Measurements from ENCODE around the gene MAGI2.
A peak's percentile ranks its signal among the peaks of the same experiment; 100 is the strongest.

The MAGI2 gene

DNA sequence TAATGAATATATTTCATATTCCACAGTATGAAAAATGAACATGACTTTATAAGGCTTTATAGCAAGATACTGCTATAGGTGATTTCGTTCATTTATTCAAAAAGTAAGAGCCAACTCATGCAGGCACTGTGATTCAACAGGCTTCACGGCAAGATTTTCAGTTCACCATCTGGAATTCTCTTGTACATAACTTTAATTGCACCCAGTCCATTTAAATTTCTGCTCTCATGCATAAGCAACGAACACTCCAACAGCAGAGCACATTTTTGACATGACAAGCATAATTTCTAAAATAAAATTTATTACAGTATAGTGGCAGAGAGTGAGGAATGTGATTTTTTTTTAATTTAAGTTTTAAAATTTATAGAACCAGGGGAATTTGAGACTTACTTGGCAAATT is 1218.8 kb downstream of the MAGI2 start:
- no peaks in the 10 kb centered on the region for H3K27me3 ChIP-seq (ENCODE audit: insufficient read depth, poor library complexity, severe bottlenecking)
- DNase-seq (ENCODE audit: low spot score) (no peak), ATAC-seq (ENCODE audit: low read depth) (no peak)
- H3K27ac ChIP-seq (ENCODE audit: poor library complexity, severe bottlenecking), result no peak overlapping the region
- no peaks in the 10 kb centered on the region for H3K36me3 ChIP-seq (ENCODE audit: low read depth)
- H3K4me3 ChIP-seq (ENCODE audit: severe bottlenecking), result no peak overlapping the region
- no peaks in the 10 kb centered on the region for H3K9me3 ChIP-seq (ENCODE audit: severe bottlenecking)
- TF ChIP-seq, protein P1, sequence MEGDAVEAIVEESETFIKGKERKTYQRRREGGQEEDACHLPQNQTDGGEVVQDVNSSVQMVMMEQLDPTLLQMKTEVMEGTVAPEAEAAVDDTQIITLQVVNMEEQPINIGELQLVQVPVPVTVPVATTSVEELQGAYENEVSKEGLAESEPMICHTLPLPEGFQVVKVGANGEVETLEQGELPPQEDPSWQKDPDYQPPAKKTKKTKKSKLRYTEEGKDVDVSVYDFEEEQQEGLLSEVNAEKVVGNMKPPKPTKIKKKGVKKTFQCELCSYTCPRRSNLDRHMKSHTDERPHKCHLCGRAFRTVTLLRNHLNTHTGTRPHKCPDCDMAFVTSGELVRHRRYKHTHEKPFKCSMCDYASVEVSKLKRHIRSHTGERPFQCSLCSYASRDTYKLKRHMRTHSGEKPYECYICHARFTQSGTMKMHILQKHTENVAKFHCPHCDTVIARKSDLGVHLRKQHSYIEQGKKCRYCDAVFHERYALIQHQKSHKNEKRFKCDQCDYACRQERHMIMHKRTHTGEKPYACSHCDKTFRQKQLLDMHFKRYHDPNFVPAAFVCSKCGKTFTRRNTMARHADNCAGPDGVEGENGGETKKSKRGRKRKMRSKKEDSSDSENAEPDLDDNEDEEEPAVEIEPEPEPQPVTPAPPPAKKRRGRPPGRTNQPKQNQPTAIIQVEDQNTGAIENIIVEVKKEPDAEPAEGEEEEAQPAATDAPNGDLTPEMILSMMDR (IDR thresholded peaks at IDR 0.05; ENCODE audit: poor library complexity, severe bottlenecking), result no peak
- H3K4me1 ChIP-seq (ENCODE audit: insufficient read depth, poor library complexity, severe bottlenecking), result no peaks in the 10 kb centered on the region

DNA sequence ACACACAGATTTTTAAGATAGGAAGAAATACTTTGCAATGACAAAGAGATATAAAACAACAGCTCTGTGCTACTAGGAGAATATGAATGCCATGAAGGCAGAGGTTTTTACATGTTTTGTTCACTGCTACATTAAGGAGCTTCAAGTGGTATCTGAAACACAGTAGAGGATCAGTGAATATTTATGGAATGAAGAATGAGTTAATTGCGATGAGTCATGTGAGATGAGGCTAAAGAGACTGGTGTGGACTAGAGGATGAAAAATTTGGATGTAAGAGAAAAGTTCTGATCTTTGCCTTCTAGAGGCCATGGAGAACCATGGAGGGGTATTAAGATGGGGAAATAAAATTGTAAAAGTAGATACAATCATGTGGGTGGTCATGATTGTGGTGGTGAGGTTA is 1220.7 kb downstream of the MAGI2 start:
- TF ChIP-seq, protein P1 (IDR thresholded peaks at IDR 0.05; ENCODE audit: poor library complexity, severe bottlenecking), result no peak
- no peaks in the 10 kb centered on the region for H3K36me3 ChIP-seq (ENCODE audit: low read depth)
- no peak overlapping the region for H3K27ac ChIP-seq (ENCODE audit: poor library complexity, severe bottlenecking)
- ATAC-seq (ENCODE audit: low read depth), result no peak
- no peaks in the 10 kb centered on the region for H3K27me3 ChIP-seq (ENCODE audit: insufficient read depth, poor library complexity, severe bottlenecking)
- H3K4me1 ChIP-seq (ENCODE audit: insufficient read depth, poor library complexity, severe bottlenecking), result no peaks in the 10 kb centered on the region
- no peak overlapping the region for H3K4me3 ChIP-seq (ENCODE audit: severe bottlenecking)
- no peaks in the 10 kb centered on the region for H3K9me3 ChIP-seq (ENCODE audit: severe bottlenecking)
- DNase-seq (ENCODE audit: low spot score), result no peak

DNA sequence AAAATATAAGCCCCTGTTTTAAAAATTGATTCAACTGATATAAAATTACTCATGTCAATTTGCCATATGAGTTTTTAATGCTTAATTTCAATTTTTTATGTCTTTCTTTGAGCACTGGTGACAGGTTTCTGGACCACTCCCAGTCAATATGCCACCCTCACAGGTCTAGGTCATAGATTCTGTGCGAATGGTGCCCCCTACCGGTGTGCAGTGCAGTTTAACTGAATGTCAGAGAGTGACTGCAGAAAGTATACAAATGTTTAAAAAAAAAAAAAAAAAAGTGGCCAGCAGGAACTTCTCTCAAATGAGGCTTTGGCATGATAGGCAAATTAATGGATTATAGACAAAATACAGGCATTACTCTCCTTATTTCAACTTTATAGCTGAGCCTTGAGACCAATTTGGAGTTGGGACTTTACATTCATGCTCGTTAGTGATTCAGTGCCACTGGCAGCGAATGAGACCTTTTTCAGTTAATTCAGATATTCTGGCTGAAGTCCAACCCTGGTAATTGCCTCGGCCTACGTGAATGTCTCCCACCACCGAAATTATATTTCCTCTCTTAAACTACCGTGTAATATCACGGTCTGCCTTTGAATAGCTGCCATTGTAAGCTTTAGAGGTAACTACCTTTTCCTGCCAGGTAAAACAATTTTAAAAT is 1227.3 kb downstream of the MAGI2 start:
- DNase-seq (ENCODE audit: low spot score), result no peak
- Histone ChIP-seq H3K4me3 (ENCODE audit: severe bottlenecking) (no peak overlapping the region), H3K9me3 (ENCODE audit: severe bottlenecking) (no peaks in the 10 kb centered on the region), H3K27ac (ENCODE audit: poor library complexity, severe bottlenecking) (no peak overlapping the region), H3K36me3 (ENCODE audit: low read depth) (no peaks in the 10 kb centered on the region), H3K27me3 (ENCODE audit: insufficient read depth, poor library complexity, severe bottlenecking) (no peaks in the 10 kb centered on the region), H3K4me1 (ENCODE audit: insufficient read depth, poor library complexity, severe bottlenecking) (no peaks in the 10 kb centered on the region)
- ATAC-seq (ENCODE audit: low read depth), result no peak
- TF ChIP-seq, protein P1 (IDR thresholded peaks at IDR 0.05; ENCODE audit: poor library complexity, severe bottlenecking), result peak; percentile 30

DNA sequence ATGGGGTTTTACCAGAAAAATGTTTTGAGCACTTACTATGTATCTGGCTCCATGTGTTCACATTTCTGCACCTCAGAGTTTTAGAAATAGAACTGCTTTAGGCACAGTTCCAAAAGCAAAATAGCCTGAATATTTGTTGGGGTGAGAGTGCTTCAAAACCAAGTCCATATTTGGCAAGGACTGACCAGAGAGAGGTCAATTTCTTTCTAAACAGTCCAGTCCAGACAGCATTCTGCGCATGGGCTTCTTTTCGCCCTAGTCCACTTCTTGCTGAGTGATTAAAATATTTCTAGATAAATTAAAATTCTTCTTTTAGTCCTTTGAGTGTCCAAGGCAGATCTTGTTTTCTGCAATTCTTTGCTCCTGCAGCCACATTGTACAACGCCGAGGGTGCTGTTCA is 1227.9 kb downstream of the MAGI2 start:
- no peak for DNase-seq (ENCODE audit: low spot score)
- Histone ChIP-seq H3K9me3 (ENCODE audit: severe bottlenecking) (no peaks in the 10 kb centered on the region), H3K27ac (ENCODE audit: poor library complexity, severe bottlenecking) (no peak overlapping the region), H3K36me3 (ENCODE audit: low read depth) (no peaks in the 10 kb centered on the region), H3K4me1 (ENCODE audit: insufficient read depth, poor library complexity, severe bottlenecking) (no peaks in the 10 kb centered on the region), H3K4me3 (ENCODE audit: severe bottlenecking) (no peak overlapping the region), H3K27me3 (ENCODE audit: insufficient read depth, poor library complexity, severe bottlenecking) (no peaks in the 10 kb centered on the region)
- ATAC-seq (ENCODE audit: low read depth), result no peak
- TF ChIP-seq, protein P1 (IDR thresholded peaks at IDR 0.05; ENCODE audit: poor library complexity, severe bottlenecking), result no peak

DNA sequence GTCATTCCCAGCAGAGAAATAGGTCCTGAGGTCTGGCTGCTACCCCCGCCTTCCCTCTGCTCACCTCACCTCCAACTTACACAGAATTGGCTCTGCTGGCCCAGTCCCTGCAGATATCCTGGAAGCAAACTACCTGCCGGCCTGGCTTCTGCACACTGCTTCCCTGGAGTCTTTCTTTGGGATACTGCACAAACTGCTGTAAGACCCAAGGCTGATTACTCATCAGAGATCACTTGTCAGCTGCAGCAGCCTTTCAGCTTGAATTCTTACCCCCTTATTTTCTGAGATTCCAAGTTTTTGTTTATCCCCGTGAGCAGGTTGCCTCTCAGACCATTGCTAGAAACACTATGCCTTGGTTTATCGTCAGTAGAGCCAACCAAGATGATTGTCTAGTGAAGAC is 1228.5 kb downstream of the MAGI2 start:
- no peak overlapping the region for H3K4me3 ChIP-seq (ENCODE audit: severe bottlenecking)
- ATAC-seq (ENCODE audit: low read depth) (0 out of 3 replicates have a peak, but pooled peaks have one; percentile 29), DNase-seq (ENCODE audit: low spot score) (no peak)
- H3K4me1 ChIP-seq (ENCODE audit: insufficient read depth, poor library complexity, severe bottlenecking), result no peaks in the 10 kb centered on the region
- H3K36me3 ChIP-seq (ENCODE audit: low read depth), result no peaks in the 10 kb centered on the region
- H3K27me3 ChIP-seq (ENCODE audit: insufficient read depth, poor library complexity, severe bottlenecking), result no peaks in the 10 kb centered on the region
- TF ChIP-seq, protein P1 (IDR thresholded peaks at IDR 0.05; ENCODE audit: poor library complexity, severe bottlenecking), result no peak
- no peak overlapping the region for H3K27ac ChIP-seq (ENCODE audit: poor library complexity, severe bottlenecking)
- no peaks in the 10 kb centered on the region for H3K9me3 ChIP-seq (ENCODE audit: severe bottlenecking)
